Keratinocyte (primary cell): ENCODE results near the gene TTLL4. TPM values are rescaled to one million over a fixed set of nuclear protein-coding genes. Genes with fewer than 3 reads are reported as not detected.

Source experiments
- DNase-seq: peaks from one replicate; pipeline ENCODE4 v3.0.0-alpha.2; 2011; ENCODE audit warnings: low read depth, missing footprints, low spot score
- FAIRE-seq: peaks from 2 replicates; lab custom pipeline; 2011; peaks lifted over from hg19 to GRCh38; lab: Jason Lieb, UNC
- H2AFZ ChIP-seq: 2 replicates; pipeline ENCODE4 v1.6.0; 2012; ENCODE audit warnings: low read length, control low read depth, inconsistent platforms; ENCODE audit not compliant: control insufficient read depth
- H3K27ac ChIP-seq: 2 replicates; pipeline ENCODE4 v1.5.1; 2011; ENCODE audit warnings: low read length; ENCODE audit not compliant: control insufficient read depth, insufficient read depth
- H3K27me3 ChIP-seq: 3 replicates; pipeline ENCODE4 v1.6.0; 2011; ENCODE audit warnings: low read length; ENCODE audit not compliant: control insufficient read depth, insufficient read depth; ENCODE audit errors: extremely low read depth
- H3K36me3 ChIP-seq, 2 experiments: 2 replicates in 1 of 2; 3 replicates in 1 of 2; pipeline ENCODE4 v1.5.1; 2011; ENCODE audit warnings: low read length in 2 of 2, mild to moderate bottlenecking in 1 of 2; ENCODE audit not compliant: control insufficient read depth in 2 of 2, insufficient read depth in 2 of 2; ENCODE audit errors: extremely low read depth in 1 of 2
- H3K4me1 ChIP-seq: 3 replicates; pipeline ENCODE4 v1.5.1; 2011; ENCODE audit warnings: low read length; ENCODE audit not compliant: control insufficient read depth, insufficient read depth; ENCODE audit errors: extremely low read depth
- H3K4me2 ChIP-seq: 3 replicates; pipeline ENCODE4 v1.6.0; 2011; ENCODE audit warnings: low read depth, low read length; ENCODE audit not compliant: control insufficient read depth, insufficient read depth; ENCODE audit errors: extremely low read depth
- H3K4me3 ChIP-seq, 3 experiments: fragments of 200-600 bp in 1 of 3; sonication (generic) in 1 of 3; 2 replicates in 2 of 3; 3 replicates in 1 of 3; pipeline ENCODE4 v1.5.1; 2011 to 2016; ENCODE audit warnings: low read length in 3 of 3, mild to moderate bottlenecking in 3 of 3, control low read depth in 2 of 3, inconsistent platforms in 1 of 3, low read depth in 1 of 3, mixed read lengths in 1 of 3, mixed run types in 1 of 3, moderate library complexity in 1 of 3; ENCODE audit not compliant: control insufficient read depth in 2 of 3, insufficient read depth in 2 of 3; ENCODE audit errors: extremely low read depth in 1 of 3
- H3K79me2 ChIP-seq: 2 replicates; pipeline ENCODE4 v1.6.0; 2012; ENCODE audit warnings: low read length; ENCODE audit not compliant: control insufficient read depth, insufficient read depth
- H3K9ac ChIP-seq: 3 replicates; pipeline ENCODE4 v1.6.0; 2011; ENCODE audit warnings: low read length; ENCODE audit not compliant: control insufficient read depth, insufficient read depth; ENCODE audit errors: extremely low read depth
- H3K9me1 ChIP-seq: 3 replicates; pipeline ENCODE4 v1.6.0; 2011; ENCODE audit warnings: low read length; ENCODE audit not compliant: control insufficient read depth, insufficient read depth; ENCODE audit errors: extremely low read depth
- H3K9me3 ChIP-seq: 2 replicates; pipeline ENCODE4 v1.5.1; 2012; ENCODE audit warnings: low read depth, low read length; ENCODE audit not compliant: control insufficient read depth
- H4K20me1 ChIP-seq: 3 replicates; pipeline ENCODE4 v1.6.0; 2011; ENCODE audit warnings: low read length; ENCODE audit not compliant: control insufficient read depth, insufficient read depth; ENCODE audit errors: extremely low read depth
- CTCF ChIP-seq, 3 experiments: IDR thresholded peaks in 1 of 3; conservative IDR thresholded peaks in 1 of 3; optimal IDR thresholded peaks in 1 of 3; 2 replicates in 2 of 3; 3 replicates in 1 of 3; pipeline versions ENCODE3 to v1.5.1; 2011; ENCODE audit warnings: low read length in 3 of 3, mild to moderate bottlenecking in 3 of 3, moderate library complexity in 2 of 3, control low read depth in 1 of 3, inconsistent platforms in 1 of 3; ENCODE audit not compliant: insufficient read depth in 2 of 3; ENCODE audit errors: extremely low read depth in 1 of 3
- EZH2 ChIP-seq: IDR thresholded peaks from one replicate; pipeline ENCODE4 v1.6.1; 2012; ENCODE audit warnings: inconsistent platforms, mild to moderate bottlenecking, low read length, moderate library complexity
- dilution Hi-C: fragments of 300-500 bp; cut with MboI; formaldehyde crosslinking; loops from one replicate; pipeline ENCODE4 v1.7.0; 2020; ENCODE audit warnings: low sequenced_read_pairs; ENCODE audit not compliant: extremely low pct_ligation_motif_present
- polyA plus RNA-seq, 5 experiments: library from polyadenylated mRNA; depleted of rRNA in 3 of 5; stranded (reverse) in 3 of 5; stranded (forward) in 1 of 5; unstranded in 1 of 5; fragments of >200 nt; gene quantifications; 1 replicate in 1 of 5; 2 replicates in 3 of 5; 3 replicates in 1 of 5; pipeline versions ENCODE4 v1.2.1 to v1.2.3, GENCODE V29; 2011 to 2012; ENCODE audit warnings: missing spikeins in 2 of 5, low read depth in 1 of 5, low replicate concordance in 1 of 5

TTLL4 gene
- polyA plus RNA-seq, 1 donor (not counting 4 experiments of a cell fraction or from before 2014, with no cell fraction given), result 20.1 TPM

- FAIRE-seq, result no peak
- peaks cover 3% of the 10 kb centered on the region for H3K4me1 ChIP-seq
- TF ChIP-seq EZH2, result no peak
- TF ChIP-seq CTCF (optimal IDR thresholded peaks at IDR 0.05 in 1 of 3, IDR thresholded peaks at IDR 0.05 in 1 of 3, conservative IDR thresholded peaks at IDR 0.05 in 1 of 3; ENCODE audit: extremely low read depth in 1 of 3, insufficient read depth in 2 of 3, low read length in 3 of 3), result no peak
- no peaks in the 10 kb centered on the region for H3K79me2 ChIP-seq
- no peaks in the 10 kb centered on the region for H3K9me3 ChIP-seq
- dilution Hi-C loops, result no loop called here
- H3K4me3 ChIP-seq, result no peak overlapping the region
- no peaks in the 10 kb centered on the region for H3K27me3 ChIP-seq
- DNase-seq, result no peak
- no peak overlapping the region for H3K4me2 ChIP-seq
- no peak overlapping the region for H3K9ac ChIP-seq
- no peak overlapping the region for H3K27ac ChIP-seq
- no peak overlapping the region for H2AFZ ChIP-seq
- H3K9me1 ChIP-seq, result no peaks in the 10 kb centered on the region
- H4K20me1 ChIP-seq, result no peaks in the 10 kb centered on the region
- peaks cover 45 to 47% of the 10 kb centered on the region in 2 experiments for H3K36me3 ChIP-seq
Measured at GRCh38 chr2:218748741-218749441, 38.3 kb downstream of the TTLL4 start.

GRCh38 chr2:218754201-218754600 lies 43.6 kb downstream of the TTLL4 start:
- FAIRE-seq, result no peak
- Histone ChIP-seq H4K20me1 (no peaks in the 10 kb centered on the region), H3K4me2 (no peak overlapping the region), H3K27me3 (no peaks in the 10 kb centered on the region), H3K27ac (no peak overlapping the region), H3K36me3 (peaks cover 29 to 40% of the 10 kb centered on the region in 2 experiments), H3K4me3 (no peak overlapping the region), H3K4me1 (no peaks in the 10 kb centered on the region), H3K9me1 (no peaks in the 10 kb centered on the region), H3K9ac (no peak overlapping the region), H3K9me3 (no peaks in the 10 kb centered on the region), H3K79me2 (no peaks in the 10 kb centered on the region), H2AFZ (no peak overlapping the region)
- dilution Hi-C loops, result no loop called here
- TF ChIP-seq EZH2, result no peak
- TF ChIP-seq CTCF (optimal IDR thresholded peaks at IDR 0.05 in 1 of 3, IDR thresholded peaks at IDR 0.05 in 1 of 3, conservative IDR thresholded peaks at IDR 0.05 in 1 of 3; ENCODE audit: extremely low read depth in 1 of 3, insufficient read depth in 2 of 3, low read length in 3 of 3), result no peak
- no peak for DNase-seq
